HepG2 (cell line): ENCODE results near the gene HSP90AB1. TPM values are rescaled to one million over a fixed set of nuclear protein-coding genes. Genes with fewer than 3 reads are reported as not detected.

Experiments used
- ARID4A ChIP-seq: sonication (generic); formaldehyde crosslinking; IDR thresholded peaks from 2 replicates; pipeline ENCODE4 v1.5.0; 2020; ENCODE audit warnings: mild to moderate bottlenecking, missing genetic modification reagents, borderline replicate concordance
- CCDC6 ChIP-seq: sonication (generic); formaldehyde crosslinking; IDR thresholded peaks from 2 replicates; pipeline ENCODE4 v1.8.1; 2022; ENCODE audit warnings: mild to moderate bottlenecking, missing genetic modification reagents, moderate library complexity
- EP300 ChIP-seq, 3 experiments: sonication (generic) in 1 of 3; formaldehyde crosslinking in 1 of 3; IDR thresholded peaks; 2 replicates each; pipeline versions ENCODE4 v1.5.1 to v1.6.1; 2011 to 2020; ENCODE audit warnings: low read depth in 2 of 3, low read length in 2 of 3, borderline replicate concordance in 1 of 3, improper control_type of control experiment in 1 of 3, mild to moderate bottlenecking in 1 of 3, missing genetic modification reagents in 1 of 3, moderate library complexity in 1 of 3
- FOXC1 ChIP-seq: sonication (generic); formaldehyde crosslinking; IDR thresholded peaks from 2 replicates; pipeline ENCODE4 v1.8.0; 2022; ENCODE audit warnings: mild to moderate bottlenecking, missing genetic modification reagents, borderline replicate concordance
- HHEX ChIP-seq: IDR thresholded peaks from 2 replicates; pipeline ENCODE4 v1.6.1; 2016; ENCODE audit warnings: control low read depth
- NFATC3 ChIP-seq: sonication (generic); formaldehyde crosslinking; IDR thresholded peaks from 2 replicates; pipeline ENCODE4 v1.5.1; 2020; ENCODE audit warnings: mild to moderate bottlenecking, missing genetic modification reagents
- NKX3-1 ChIP-seq: sonication (generic); formaldehyde crosslinking; IDR thresholded peaks from 2 replicates; pipeline ENCODE4 v1.5.0; 2020; ENCODE audit warnings: missing genetic modification reagents
- TCF12 ChIP-seq, 2 experiments: fragments of 450-650 bp in 1 of 2; sonication (generic) in 1 of 2; formaldehyde crosslinking in 1 of 2; IDR thresholded peaks; 2 replicates each; pipeline versions ENCODE4 v1.6.1 to v1.8.0; 2017 to 2022; ENCODE audit warnings: antibody characterized with exemption in 1 of 2, mild to moderate bottlenecking in 1 of 2, missing genetic modification reagents in 1 of 2, moderate library complexity in 1 of 2
- TERF1 ChIP-seq: sonication (generic); formaldehyde crosslinking; IDR thresholded peaks from 2 replicates; pipeline ENCODE4 v1.8.0; 2022; ENCODE audit warnings: mild to moderate bottlenecking, missing genetic modification reagents, moderate library complexity
- ZBTB2 ChIP-seq: sonication (generic); formaldehyde crosslinking; IDR thresholded peaks from 2 replicates; pipeline ENCODE4 v1.8.0; 2022; ENCODE audit warnings: low read depth, missing genetic modification reagents
- ZNF468 ChIP-seq: sonication (generic); formaldehyde crosslinking; IDR thresholded peaks from 2 replicates; pipeline ENCODE4 v1.8.0; 2022; ENCODE audit warnings: mild to moderate bottlenecking, moderate library complexity, missing genetic modification reagents
- ZNF740 ChIP-seq: sonication (generic); formaldehyde crosslinking; IDR thresholded peaks from 2 replicates; pipeline ENCODE4 v1.4.0; 2020; ENCODE audit warnings: missing genetic modification reagents
- polyA plus RNA-seq, 8 experiments: library from polyadenylated mRNA; depleted of rRNA in 3 of 8; stranded (reverse) in 7 of 8; unstranded in 1 of 8; fragments of >200 nt; fragmentation: Illumina TruSeq in 4 of 8; extraction: Trizol in 4 of 8; gene quantifications; 2 replicates each; pipeline versions ENCODE4 v1.2.1 to v1.2.3, GENCODE V29; 2011 to 2016; ENCODE audit warnings: low read depth in 4 of 8, missing spikeins in 1 of 8, mixed read lengths in 1 of 8; ENCODE audit not compliant: insufficient read depth in 1 of 8
- total RNA-seq, 5 experiments: library from RNA; depleted of rRNA; stranded (reverse); fragments of >200 nt; fragmentation: Illumina TruSeq; extraction: Trizol; gene quantifications; 2 replicates each; pipeline ENCODE4 v1.2.3, GENCODE V29; 2016; ENCODE audit warnings: low read depth in 1 of 5
- TF ChIP-seq, protein P1 (sequence below): sonication (generic); formaldehyde crosslinking; IDR thresholded peaks from 2 replicates; pipeline ENCODE4 v1.4.0; 2020; ENCODE audit warnings: mild to moderate bottlenecking, missing genetic modification reagents
- TF ChIP-seq, protein P2 (sequence below): sonication (generic); formaldehyde crosslinking; IDR thresholded peaks from 2 replicates; pipeline ENCODE4 v1.5.0; 2020; ENCODE audit warnings: missing genetic modification reagents
- TF ChIP-seq, protein P3 (sequence below): IDR thresholded peaks from 2 replicates; pipeline ENCODE4 v1.6.1; 2012; ENCODE audit warnings: inconsistent platforms
- TF ChIP-seq, protein P4 (sequence below): sonication (generic); formaldehyde crosslinking; IDR thresholded peaks from 2 replicates; pipeline ENCODE4 v1.9.0; 2021; ENCODE audit warnings: missing genetic modification reagents, mild to moderate bottlenecking, borderline replicate concordance

The HSP90AB1 gene
- total and polyA plus RNA-seq, 2 of the 13 experiments (the other 11 are each of a cell fraction or from before 2014, with no cell fraction given) = 1,325 to 1,472 TPM

GRCh38 chr6:44275749-44276648 is 29.1 kb downstream of the HSP90AB1 start (continued):
- TF ChIP-seq, protein P1, sequence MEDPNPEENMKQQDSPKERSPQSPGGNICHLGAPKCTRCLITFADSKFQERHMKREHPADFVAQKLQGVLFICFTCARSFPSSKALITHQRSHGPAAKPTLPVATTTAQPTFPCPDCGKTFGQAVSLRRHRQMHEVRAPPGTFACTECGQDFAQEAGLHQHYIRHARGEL = no peak
- TF ChIP-seq, protein P2, sequence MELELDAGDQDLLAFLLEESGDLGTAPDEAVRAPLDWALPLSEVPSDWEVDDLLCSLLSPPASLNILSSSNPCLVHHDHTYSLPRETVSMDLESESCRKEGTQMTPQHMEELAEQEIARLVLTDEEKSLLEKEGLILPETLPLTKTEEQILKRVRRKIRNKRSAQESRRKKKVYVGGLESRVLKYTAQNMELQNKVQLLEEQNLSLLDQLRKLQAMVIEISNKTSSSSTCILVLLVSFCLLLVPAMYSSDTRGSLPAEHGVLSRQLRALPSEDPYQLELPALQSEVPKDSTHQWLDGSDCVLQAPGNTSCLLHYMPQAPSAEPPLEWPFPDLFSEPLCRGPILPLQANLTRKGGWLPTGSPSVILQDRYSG (CRISPR knock-in tag) = 0 out of 2 replicates have a peak, but pooled peaks have one; percentile 64
- TF ChIP-seq FOXC1 (CRISPR knock-in tag) (0 out of 2 replicates have a peak, but pooled peaks have one; percentile 57), ZBTB2 (CRISPR knock-in tag) (peak; percentile 65; the same call in 1 of the 2 replicates), ZNF740 (CRISPR knock-in tag) (no peak), NFATC3 (CRISPR knock-in tag) (no peak), TCF12 (IDR thresholded peaks at IDR 0.05) (no peak), TCF12 (CRISPR knock-in tag; IDR thresholded peaks at IDR 0.05) (no peak), ARID4A (CRISPR knock-in tag) (no peak), CCDC6 (peak; percentile 46; the same call in 1 of the 2 replicates), HHEX (CRISPR knock-in tag) (no peak), NKX3-1 (CRISPR knock-in tag) (no peak), TERF1 (CRISPR knock-in tag) (0 out of 2 replicates have a peak, but pooled peaks have one; percentile 23), ZNF468 (CRISPR knock-in tag) (no peak), EP300 (IDR thresholded peaks at IDR 0.05; ENCODE audit: low read depth in 2 of 2, low read length in 2 of 2) (no peak), EP300 (CRISPR knock-in tag; IDR thresholded peaks at IDR 0.05; ENCODE audit: borderline replicate concordance) (no peak)
- TF ChIP-seq, protein P3, sequence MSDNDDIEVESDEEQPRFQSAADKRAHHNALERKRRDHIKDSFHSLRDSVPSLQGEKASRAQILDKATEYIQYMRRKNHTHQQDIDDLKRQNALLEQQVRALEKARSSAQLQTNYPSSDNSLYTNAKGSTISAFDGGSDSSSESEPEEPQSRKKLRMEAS = peak; percentile 70
- TF ChIP-seq, protein P4, sequence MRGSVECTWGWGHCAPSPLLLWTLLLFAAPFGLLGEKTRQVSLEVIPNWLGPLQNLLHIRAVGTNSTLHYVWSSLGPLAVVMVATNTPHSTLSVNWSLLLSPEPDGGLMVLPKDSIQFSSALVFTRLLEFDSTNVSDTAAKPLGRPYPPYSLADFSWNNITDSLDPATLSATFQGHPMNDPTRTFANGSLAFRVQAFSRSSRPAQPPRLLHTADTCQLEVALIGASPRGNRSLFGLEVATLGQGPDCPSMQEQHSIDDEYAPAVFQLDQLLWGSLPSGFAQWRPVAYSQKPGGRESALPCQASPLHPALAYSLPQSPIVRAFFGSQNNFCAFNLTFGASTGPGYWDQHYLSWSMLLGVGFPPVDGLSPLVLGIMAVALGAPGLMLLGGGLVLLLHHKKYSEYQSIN = no peak
